Measurements from ENCODE around the gene DZIP3.

Gene DZIP3

GRCh38 chr3:108728105-108728504 is 138.6 kb downstream of the DZIP3 start:
- Histone ChIP-seq H3K27ac (ENCODE audit: insufficient read depth in 1 of 2, low read depth in 1 of 2, low read length in 2 of 2, poor library complexity in 1 of 2, severe bottlenecking in 2 of 2) (no peak overlapping the region), H3K4me1 (ENCODE audit: control extremely low read depth in 1 of 4, control insufficient read depth in 4 of 4, insufficient read depth in 4 of 4, low read length in 3 of 4) (no peaks in the 10 kb centered on the region), H3K36me3 (ENCODE audit: control insufficient read depth in 4 of 4, insufficient read depth in 4 of 4, low read length in 3 of 4) (no peaks in the 10 kb centered on the region), H3K4me3 (ENCODE audit: control insufficient read depth in 1 of 7, extremely low read depth in 1 of 7, insufficient read depth in 4 of 7, low read depth in 2 of 7, low read length in 6 of 7) (no peak overlapping the region), H3K27me3 (replicated peaks in 2 of 5; ENCODE audit: control insufficient read depth in 4 of 5, insufficient read depth in 5 of 5, low read length in 4 of 5) (no peaks in the 10 kb centered on the region), H3K9me3 (ENCODE audit: control extremely low read depth in 1 of 5, control insufficient read depth in 4 of 5, insufficient read depth in 2 of 5, low read depth in 1 of 5, low read length in 4 of 5) (no peaks in the 10 kb centered on the region)
- ChIA-PET POLR2A (no interaction called here), CTCF (interaction anchor here (0.7 kb wide), 1 partner anchor 32 kb away, joined by 3 read pairs; no protein-coding TSS in a partner anchor)
- no peak for DNase-seq

- Histone ChIP-seq H3K4me3 (ENCODE audit: control insufficient read depth in 1 of 7, extremely low read depth in 1 of 7, insufficient read depth in 4 of 7, low read depth in 2 of 7, low read length in 6 of 7) (no peak overlapping the region), H3K36me3 (ENCODE audit: control insufficient read depth in 4 of 4, insufficient read depth in 4 of 4, low read length in 3 of 4) (no peaks in the 10 kb centered on the region), H3K27ac (ENCODE audit: insufficient read depth in 1 of 2, low read depth in 1 of 2, low read length in 2 of 2, poor library complexity in 1 of 2, severe bottlenecking in 2 of 2) (no peak overlapping the region), H3K4me1 (ENCODE audit: control extremely low read depth in 1 of 4, control insufficient read depth in 4 of 4, insufficient read depth in 4 of 4, low read length in 3 of 4) (no peaks in the 10 kb centered on the region), H3K27me3 (replicated peaks in 2 of 5; ENCODE audit: control insufficient read depth in 4 of 5, insufficient read depth in 5 of 5, low read length in 4 of 5) (no peaks in the 10 kb centered on the region), H3K9me3 (ENCODE audit: control extremely low read depth in 1 of 5, control insufficient read depth in 4 of 5, insufficient read depth in 2 of 5, low read depth in 1 of 5, low read length in 4 of 5) (no peaks in the 10 kb centered on the region)
- DNase-seq = no peak
- WGBS (ENCODE audit: insufficient coverage) = no CpG with 5 or more reads among the region's 1 CpG
- ChIA-PET CTCF (no interaction called here), POLR2A (no interaction called here)
Observed at GRCh38 chr3:108728934-108729333, 139.4 kb downstream of the DZIP3 start.

- Histone ChIP-seq H3K9me3 (ENCODE audit: control extremely low read depth in 1 of 5, control insufficient read depth in 4 of 5, insufficient read depth in 2 of 5, low read depth in 1 of 5, low read length in 4 of 5) (no peaks in the 10 kb centered on the region), H3K4me3 (ENCODE audit: control insufficient read depth in 1 of 7, extremely low read depth in 1 of 7, insufficient read depth in 4 of 7, low read depth in 2 of 7, low read length in 6 of 7) (no peak overlapping the region), H3K4me1 (ENCODE audit: control extremely low read depth in 1 of 4, control insufficient read depth in 4 of 4, insufficient read depth in 4 of 4, low read length in 3 of 4) (no peaks in the 10 kb centered on the region), H3K36me3 (ENCODE audit: control insufficient read depth in 4 of 4, insufficient read depth in 4 of 4, low read length in 3 of 4) (no peaks in the 10 kb centered on the region), H3K27me3 (replicated peaks in 2 of 5; ENCODE audit: control insufficient read depth in 4 of 5, insufficient read depth in 5 of 5, low read length in 4 of 5) (no peaks in the 10 kb centered on the region), H3K27ac (ENCODE audit: insufficient read depth in 1 of 2, low read depth in 1 of 2, low read length in 2 of 2, poor library complexity in 1 of 2, severe bottlenecking in 2 of 2) (no peak overlapping the region)
- DNase-seq = no peak
- ChIA-PET POLR2A (no interaction called here), CTCF (no interaction called here)
- 100% methylated on average over 2 of the region's 6 CpGs for WGBS (ENCODE audit: insufficient coverage)
Observed at GRCh38 chr3:108736821-108737220, 147.3 kb downstream of the DZIP3 start.

- Histone ChIP-seq H3K36me3 (ENCODE audit: control insufficient read depth in 4 of 4, insufficient read depth in 4 of 4, low read length in 3 of 4) (no peaks in the 10 kb centered on the region), H3K4me3 (ENCODE audit: control insufficient read depth in 1 of 7, extremely low read depth in 1 of 7, insufficient read depth in 4 of 7, low read depth in 2 of 7, low read length in 6 of 7) (no peak overlapping the region), H3K27me3 (replicated peaks in 2 of 5; ENCODE audit: control insufficient read depth in 4 of 5, insufficient read depth in 5 of 5, low read length in 4 of 5) (no peaks in the 10 kb centered on the region), H3K9me3 (ENCODE audit: control extremely low read depth in 1 of 5, control insufficient read depth in 4 of 5, insufficient read depth in 2 of 5, low read depth in 1 of 5, low read length in 4 of 5) (peaks cover 0 to 3% (median 0%) of the 10 kb centered on the region in 5 experiments), H3K4me1 (ENCODE audit: control extremely low read depth in 1 of 4, control insufficient read depth in 4 of 4, insufficient read depth in 4 of 4, low read length in 3 of 4) (no peaks in the 10 kb centered on the region), H3K27ac (ENCODE audit: insufficient read depth in 1 of 2, low read depth in 1 of 2, low read length in 2 of 2, poor library complexity in 1 of 2, severe bottlenecking in 2 of 2) (no peak overlapping the region)
- ChIA-PET POLR2A (no interaction called here), CTCF (no interaction called here)
- no peak for DNase-seq
- WGBS (ENCODE audit: insufficient coverage) = 86% methylated on average over 1 of the region's 1 CpG
Observed at GRCh38 chr3:108742929-108743328, 153.4 kb downstream of the DZIP3 start.
